H1 (cell line): ENCODE results near the gene YOD1.

Experiments
- EZH2 ChIP-seq: fragments of 200-600 bp; sonication (generic); IDR thresholded peaks from 2 replicates; pipeline ENCODE4 v1.7.1; 2012; ENCODE audit warnings: low read depth, mild to moderate bottlenecking, moderate library complexity, low read length, inconsistent platforms; ENCODE audit not compliant: severe bottlenecking
- HDAC2 ChIP-seq, 2 experiments: fragments of 300-600 bp in 1 of 2; sonication (generic) in 1 of 2; IDR thresholded peaks; 2 replicates each; pipeline ENCODE4 v1.6.1; 2011 to 2012; ENCODE audit warnings: low read depth in 2 of 2, low read length in 2 of 2, mild to moderate bottlenecking in 2 of 2, moderate library complexity in 2 of 2, borderline replicate concordance in 1 of 2, inconsistent platforms in 1 of 2
- RAD21 ChIP-seq, 2 experiments: IDR thresholded peaks in 1 of 2; conservative IDR thresholded peaks in 1 of 2; 2 replicates each; pipeline ENCODE4 v1.6.1; 2011; ENCODE audit warnings: low read depth in 2 of 2, low read length in 2 of 2, improper control_type of control experiment in 1 of 2, inconsistent platforms in 1 of 2, mild to moderate bottlenecking in 1 of 2, moderate library complexity in 1 of 2
- TF ChIP-seq, protein P1 (sequence below), 3 experiments: IDR thresholded peaks; 1 replicate in 2 of 3; 2 replicates in 1 of 3; pipeline versions ENCODE4 v1.5.1 to v1.6.1; 2011; ENCODE audit warnings: low read length in 3 of 3, mild to moderate bottlenecking in 3 of 3, inconsistent platforms in 2 of 3, low read depth in 1 of 3, moderate library complexity in 1 of 3; ENCODE audit not compliant: insufficient read depth in 1 of 3; ENCODE audit errors: control extremely low read depth in 1 of 3

DNA sequence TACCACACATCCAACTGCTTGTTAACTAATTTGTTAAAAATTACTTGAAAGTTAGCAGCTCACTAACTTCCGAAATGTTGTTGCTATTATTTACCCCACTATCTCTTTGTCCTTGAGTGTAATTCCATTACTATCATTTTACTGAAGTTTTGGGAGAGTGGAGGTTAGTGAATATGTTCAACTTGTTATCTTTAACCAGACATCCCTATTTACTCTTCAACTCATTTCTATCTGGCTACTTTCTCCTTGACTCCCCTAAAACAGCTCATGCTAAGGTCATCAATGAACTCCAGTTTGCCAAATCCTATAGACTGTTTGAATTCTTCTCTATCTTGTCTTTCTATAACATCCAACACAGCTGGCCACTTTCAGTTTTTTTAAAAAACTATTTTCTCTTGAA is 14.1 kb downstream of the YOD1 start:
- TF ChIP-seq RAD21 (IDR thresholded peaks at IDR 0.05 in 1 of 2, conservative IDR thresholded peaks at IDR 0.05 in 1 of 2; ENCODE audit: low read depth in 2 of 2, low read length in 2 of 2) (no peak), EZH2 (no peak), HDAC2 (IDR thresholded peaks at IDR 0.05; ENCODE audit: borderline replicate concordance in 1 of 2, low read depth in 2 of 2, low read length in 2 of 2) (no peak)
- TF ChIP-seq, protein P1, sequence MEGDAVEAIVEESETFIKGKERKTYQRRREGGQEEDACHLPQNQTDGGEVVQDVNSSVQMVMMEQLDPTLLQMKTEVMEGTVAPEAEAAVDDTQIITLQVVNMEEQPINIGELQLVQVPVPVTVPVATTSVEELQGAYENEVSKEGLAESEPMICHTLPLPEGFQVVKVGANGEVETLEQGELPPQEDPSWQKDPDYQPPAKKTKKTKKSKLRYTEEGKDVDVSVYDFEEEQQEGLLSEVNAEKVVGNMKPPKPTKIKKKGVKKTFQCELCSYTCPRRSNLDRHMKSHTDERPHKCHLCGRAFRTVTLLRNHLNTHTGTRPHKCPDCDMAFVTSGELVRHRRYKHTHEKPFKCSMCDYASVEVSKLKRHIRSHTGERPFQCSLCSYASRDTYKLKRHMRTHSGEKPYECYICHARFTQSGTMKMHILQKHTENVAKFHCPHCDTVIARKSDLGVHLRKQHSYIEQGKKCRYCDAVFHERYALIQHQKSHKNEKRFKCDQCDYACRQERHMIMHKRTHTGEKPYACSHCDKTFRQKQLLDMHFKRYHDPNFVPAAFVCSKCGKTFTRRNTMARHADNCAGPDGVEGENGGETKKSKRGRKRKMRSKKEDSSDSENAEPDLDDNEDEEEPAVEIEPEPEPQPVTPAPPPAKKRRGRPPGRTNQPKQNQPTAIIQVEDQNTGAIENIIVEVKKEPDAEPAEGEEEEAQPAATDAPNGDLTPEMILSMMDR (IDR thresholded peaks at IDR 0.05; ENCODE audit: control extremely low read depth in 1 of 3, insufficient read depth in 1 of 3, low read depth in 1 of 3, low read length in 3 of 3), result no peak
